ENCODE data around the gene SPARCL1. TPM values are rescaled to one million over a fixed set of nuclear protein-coding genes. Genes with fewer than 3 reads are reported as not detected.

Gene SPARCL1
- total RNA-seq, 2 experiments from 2014 or later: not detected

- H3K4me1 ChIP-seq (ENCODE audit: insufficient read depth, low read length, poor library complexity, severe bottlenecking): no peaks in the 10 kb centered on the region
- TF ChIP-seq, protein P1, sequence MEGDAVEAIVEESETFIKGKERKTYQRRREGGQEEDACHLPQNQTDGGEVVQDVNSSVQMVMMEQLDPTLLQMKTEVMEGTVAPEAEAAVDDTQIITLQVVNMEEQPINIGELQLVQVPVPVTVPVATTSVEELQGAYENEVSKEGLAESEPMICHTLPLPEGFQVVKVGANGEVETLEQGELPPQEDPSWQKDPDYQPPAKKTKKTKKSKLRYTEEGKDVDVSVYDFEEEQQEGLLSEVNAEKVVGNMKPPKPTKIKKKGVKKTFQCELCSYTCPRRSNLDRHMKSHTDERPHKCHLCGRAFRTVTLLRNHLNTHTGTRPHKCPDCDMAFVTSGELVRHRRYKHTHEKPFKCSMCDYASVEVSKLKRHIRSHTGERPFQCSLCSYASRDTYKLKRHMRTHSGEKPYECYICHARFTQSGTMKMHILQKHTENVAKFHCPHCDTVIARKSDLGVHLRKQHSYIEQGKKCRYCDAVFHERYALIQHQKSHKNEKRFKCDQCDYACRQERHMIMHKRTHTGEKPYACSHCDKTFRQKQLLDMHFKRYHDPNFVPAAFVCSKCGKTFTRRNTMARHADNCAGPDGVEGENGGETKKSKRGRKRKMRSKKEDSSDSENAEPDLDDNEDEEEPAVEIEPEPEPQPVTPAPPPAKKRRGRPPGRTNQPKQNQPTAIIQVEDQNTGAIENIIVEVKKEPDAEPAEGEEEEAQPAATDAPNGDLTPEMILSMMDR (conservative IDR thresholded peaks at IDR 0.05; ENCODE audit: low read length): no peak
- TF ChIP-seq EZH2phosphoT487 (IDR thresholded peaks at IDR 0.05; ENCODE audit: borderline replicate concordance, low read depth, low read length): no peak
- H3K4me2 ChIP-seq (ENCODE audit: low read length): no peak overlapping the region
- intact Hi-C loops (cut with micrococcal nuclease; ENCODE audit: unreplicated experiment): no loop called here
- POLR2A ChIA-PET: interaction anchor here (0.8 kb wide), 1 partner anchor 24 kb away, joined by 3 read pairs; no protein-coding TSS in a partner anchor
- no peaks in the 10 kb centered on the region for H4K20me1 ChIP-seq (ENCODE audit: insufficient read depth, low read length)
- H3K9me3 ChIP-seq (ENCODE audit: low read length): no peaks in the 10 kb centered on the region
- CTCF ChIA-PET (ENCODE audit: unreplicated experiment): no interaction called here
- H3K27ac ChIP-seq (ENCODE audit: low read depth, low read length, poor library complexity, severe bottlenecking): no peak overlapping the region
- no TSS peak for BruUV-seq (replicated peaks)
- no peak overlapping the region for H2AFZ ChIP-seq (ENCODE audit: low read length)
- DNase-seq (ENCODE audit: low spot score): no peak
- H3K9me2 ChIP-seq (ENCODE audit: insufficient read depth, low read length): no peaks in the 10 kb centered on the region
- H3K79me2 ChIP-seq (ENCODE audit: insufficient read depth, low read depth, low read length): no peaks in the 10 kb centered on the region
- no peak overlapping the region for H3K4me3 ChIP-seq (ENCODE audit: low read depth, low read length, poor library complexity, severe bottlenecking)
- H3K36me3 ChIP-seq (ENCODE audit: insufficient read depth, low read length): no peaks in the 10 kb centered on the region
Observed at GRCh38 chr4:87532109-87532508, 2.9 kb upstream of the SPARCL1 start.

GRCh38 chr4:87531621-87532020 lies 2.4 kb upstream of the SPARCL1 start:
- H2AFZ ChIP-seq (ENCODE audit: low read length): no peak overlapping the region
- no peaks in the 10 kb centered on the region for H3K79me2 ChIP-seq (ENCODE audit: insufficient read depth, low read depth, low read length)
- H3K9me3 ChIP-seq (ENCODE audit: low read length): no peaks in the 10 kb centered on the region
- H3K4me3 ChIP-seq (ENCODE audit: low read depth, low read length, poor library complexity, severe bottlenecking): no peak overlapping the region
- ChIA-PET POLR2A (interaction anchor here (0.8 kb wide), 1 partner anchor 25 kb away, joined by 3 read pairs; no protein-coding TSS in a partner anchor), CTCF (ENCODE audit: unreplicated experiment) (no interaction called here)
- H4K20me1 ChIP-seq (ENCODE audit: insufficient read depth, low read length): no peaks in the 10 kb centered on the region
- no peak overlapping the region for H3K27ac ChIP-seq (ENCODE audit: low read depth, low read length, poor library complexity, severe bottlenecking)
- intact Hi-C loops (cut with micrococcal nuclease; ENCODE audit: unreplicated experiment): no loop called here
- TF ChIP-seq, protein P1 (conservative IDR thresholded peaks at IDR 0.05; ENCODE audit: low read length): no peak
- TF ChIP-seq EZH2phosphoT487 (IDR thresholded peaks at IDR 0.05; ENCODE audit: borderline replicate concordance, low read depth, low read length): no peak
- no peaks in the 10 kb centered on the region for H3K36me3 ChIP-seq (ENCODE audit: insufficient read depth, low read length)
- DNase-seq (ENCODE audit: low spot score): no peak
- H3K9me2 ChIP-seq (ENCODE audit: insufficient read depth, low read length): no peaks in the 10 kb centered on the region
- H3K4me2 ChIP-seq (ENCODE audit: low read length): no peak overlapping the region
- BruUV-seq (replicated peaks): no TSS peak
- no peaks in the 10 kb centered on the region for H3K4me1 ChIP-seq (ENCODE audit: insufficient read depth, low read length, poor library complexity, severe bottlenecking)

- no TSS peak for BruUV-seq (replicated peaks)
- Histone ChIP-seq H3K9me2 (ENCODE audit: insufficient read depth, low read length) (no peaks in the 10 kb centered on the region), H3K4me2 (ENCODE audit: low read length) (no peak overlapping the region), H3K36me3 (ENCODE audit: insufficient read depth, low read length) (no peaks in the 10 kb centered on the region), H3K79me2 (ENCODE audit: insufficient read depth, low read depth, low read length) (no peaks in the 10 kb centered on the region), H3K4me3 (ENCODE audit: low read depth, low read length, poor library complexity, severe bottlenecking) (no peak overlapping the region), H3K4me1 (ENCODE audit: insufficient read depth, low read length, poor library complexity, severe bottlenecking) (no peaks in the 10 kb centered on the region), H3K9me3 (ENCODE audit: low read length) (no peaks in the 10 kb centered on the region), H3K27ac (ENCODE audit: low read depth, low read length, poor library complexity, severe bottlenecking) (no peak overlapping the region), H4K20me1 (ENCODE audit: insufficient read depth, low read length) (no peaks in the 10 kb centered on the region), H2AFZ (ENCODE audit: low read length) (no peak overlapping the region)
- ChIA-PET CTCF (ENCODE audit: unreplicated experiment) (no interaction called here), POLR2A (interaction anchor here (0.7 kb wide), 1 partner anchor 49 kb away, joined by 3 read pairs; no protein-coding TSS in a partner anchor)
- DNase-seq (ENCODE audit: low spot score): no peak
- no peak for TF ChIP-seq EZH2phosphoT487 (IDR thresholded peaks at IDR 0.05; ENCODE audit: borderline replicate concordance, low read depth, low read length)
- TF ChIP-seq, protein P1 (conservative IDR thresholded peaks at IDR 0.05; ENCODE audit: low read length): no peak
- intact Hi-C loops (cut with micrococcal nuclease; ENCODE audit: unreplicated experiment): no loop called here
Observed at GRCh38 chr4:87530868-87531267, 1.7 kb upstream of the SPARCL1 start.

All from OCI-LY7 (cell line).